NT2/D1 (cell line): ENCODE data around the gene BFAR.

Experiments
- DNase-seq: peaks from one replicate; pipeline ENCODE4 v3.0.0-alpha.2; 2011; ENCODE audit warnings: low read depth, low spot score
- H3K27me3 ChIP-seq: 2 replicates; pipeline ENCODE4 v1.6.0; 2011; ENCODE audit warnings: mild to moderate bottlenecking; ENCODE audit not compliant: insufficient read length, insufficient read depth
- H3K36me3 ChIP-seq: 2 replicates; pipeline ENCODE4 v1.6.1; 2011; ENCODE audit warnings: mild to moderate bottlenecking, low read length, mixed read lengths; ENCODE audit not compliant: insufficient read depth, insufficient read length
- H3K4me1 ChIP-seq: 2 replicates; pipeline ENCODE4 v1.5.1; 2011; ENCODE audit not compliant: insufficient read depth, insufficient read length
- H3K4me3 ChIP-seq: 2 replicates; pipeline ENCODE4 v1.5.1; 2011; ENCODE audit warnings: low read depth; ENCODE audit not compliant: insufficient read length
- H3K9ac ChIP-seq: 2 replicates; pipeline ENCODE4 v1.6.0; 2011; ENCODE audit warnings: low read depth; ENCODE audit not compliant: insufficient read length
- H3K9me3 ChIP-seq: 2 replicates; pipeline ENCODE4 v1.5.1; 2011; ENCODE audit warnings: mild to moderate bottlenecking, low read length; ENCODE audit not compliant: insufficient read depth
- SUZ12 ChIP-seq: IDR thresholded peaks from 2 replicates; pipeline ENCODE4 v1.6.1; 2011; ENCODE audit not compliant: insufficient read length, insufficient read depth; ENCODE audit errors: extremely low read depth
- YY1 ChIP-seq: IDR thresholded peaks from 2 replicates; pipeline ENCODE4 v1.6.1; 2011; ENCODE audit not compliant: insufficient read length, insufficient read depth
- ZNF274 ChIP-seq: IDR thresholded peaks from 2 replicates; pipeline ENCODE4 v1.6.1; 2011; ENCODE audit warnings: mild to moderate bottlenecking, low read depth, low read length

Gene BFAR

GRCh38 chr16:14640538-14640937 lies 7.8 kb downstream of the BFAR start:
- no peak overlapping the region for H3K4me3 ChIP-seq
- peaks cover 69% of the 10 kb centered on the region for H3K36me3 ChIP-seq
- H3K27me3 ChIP-seq = no peaks in the 10 kb centered on the region
- TF ChIP-seq SUZ12 (no peak), YY1 (no peak), ZNF274 (no peak)
- no peak overlapping the region for H3K9ac ChIP-seq
- no peak for DNase-seq
- H3K9me3 ChIP-seq = no peaks in the 10 kb centered on the region
- H3K4me1 ChIP-seq = no peaks in the 10 kb centered on the region

GRCh38 chr16:14641206-14641605 lies 8.5 kb downstream of the BFAR start:
- no peaks in the 10 kb centered on the region for H3K9me3 ChIP-seq
- no peak overlapping the region for H3K4me3 ChIP-seq
- TF ChIP-seq ZNF274 = no peak
- no peak for TF ChIP-seq YY1
- TF ChIP-seq SUZ12 = no peak
- DNase-seq = no peak
- H3K36me3 ChIP-seq = peaks cover 76% of the 10 kb centered on the region
- H3K27me3 ChIP-seq = no peaks in the 10 kb centered on the region
- no peak overlapping the region for H3K9ac ChIP-seq
- no peaks in the 10 kb centered on the region for H3K4me1 ChIP-seq

- TF ChIP-seq YY1 (no peak), ZNF274 (no peak), SUZ12 (no peak)
- no peaks in the 10 kb centered on the region for H3K4me1 ChIP-seq
- no peaks in the 10 kb centered on the region for H3K9me3 ChIP-seq
- H3K4me3 ChIP-seq = no peak overlapping the region
- no peak overlapping the region for H3K9ac ChIP-seq
- no peak for DNase-seq
- H3K27me3 ChIP-seq = no peaks in the 10 kb centered on the region
- H3K36me3 ChIP-seq = peaks cover 82% of the 10 kb centered on the region
These were observed 9.2 kb downstream of the BFAR start for GRCh38 chr16:14641926-14642325.

GRCh38 chr16:14649816-14650215 lies 17.1 kb downstream of the BFAR start:
- H3K4me1 ChIP-seq = no peaks in the 10 kb centered on the region
- no peak for TF ChIP-seq ZNF274
- TF ChIP-seq YY1 = no peak
- no peak for TF ChIP-seq SUZ12
- H3K4me3 ChIP-seq = no peak overlapping the region
- peaks cover 92% of the 10 kb centered on the region for H3K36me3 ChIP-seq
- H3K9me3 ChIP-seq = no peaks in the 10 kb centered on the region
- H3K27me3 ChIP-seq = no peaks in the 10 kb centered on the region
- DNase-seq = no peak
- H3K9ac ChIP-seq = no peak overlapping the region

GRCh38 chr16:14650629-14651028 lies 17.9 kb downstream of the BFAR start:
- TF ChIP-seq YY1 (no peak), SUZ12 (no peak), ZNF274 (no peak)
- H3K9ac ChIP-seq = no peak overlapping the region
- peaks cover 92% of the 10 kb centered on the region for H3K36me3 ChIP-seq

GRCh38 chr16:14652726-14653125 lies 20.0 kb downstream of the BFAR start:
- Histone ChIP-seq H3K36me3 (peaks cover 92% of the 10 kb centered on the region), H3K9me3 (no peaks in the 10 kb centered on the region), H3K4me3 (no peak overlapping the region), H3K27me3 (no peaks in the 10 kb centered on the region), H3K9ac (no peak overlapping the region), H3K4me1 (no peaks in the 10 kb centered on the region)
- TF ChIP-seq ZNF274 (no peak), YY1 (no peak)
- DNase-seq = no peak

More at GRCh38 chr16:14650629-14651028, 17.9 kb downstream of the BFAR start:
- no peaks in the 10 kb centered on the region for H3K4me1 ChIP-seq
- no peak for DNase-seq
- H3K4me3 ChIP-seq = no peak overlapping the region
- no peaks in the 10 kb centered on the region for H3K9me3 ChIP-seq
- no peaks in the 10 kb centered on the region for H3K27me3 ChIP-seq

- H3K27me3 ChIP-seq = no peaks in the 10 kb centered on the region
- no peak for TF ChIP-seq SUZ12
- TF ChIP-seq YY1 = no peak
- TF ChIP-seq ZNF274 = no peak
- H3K9ac ChIP-seq = no peak overlapping the region
- no peak for DNase-seq
- no peaks in the 10 kb centered on the region for H3K9me3 ChIP-seq
- no peak overlapping the region for H3K4me3 ChIP-seq
- H3K36me3 ChIP-seq = peaks cover 77% of the 10 kb centered on the region
- no peaks in the 10 kb centered on the region for H3K4me1 ChIP-seq
These were observed 25.3 kb downstream of the BFAR start for GRCh38 chr16:14658063-14658462.

GRCh38 chr16:14667347-14668266 lies 34.9 kb downstream of the BFAR start:
- Histone ChIP-seq H3K9ac (no peak overlapping the region), H3K27me3 (no peaks in the 10 kb centered on the region), H3K4me3 (no peak overlapping the region), H3K4me1 (no peaks in the 10 kb centered on the region), H3K9me3 (no peaks in the 10 kb centered on the region), H3K36me3 (peaks cover 71% of the 10 kb centered on the region)
- TF ChIP-seq SUZ12 (no peak), YY1 (no peak)
- no peak for DNase-seq
